Tongue (tissue), 2 donors: ENCODE data around the gene RABEP2. TPM values are rescaled to one million over a fixed set of nuclear protein-coding genes. Genes with fewer than 3 reads are reported as not detected.

Experiments
- small RNA-seq: library from RNA; depleted of rRNA; stranded (forward); fragments of <200 nt; gene quantifications from one replicate; pipeline ENCODE3, GENCODE V24; 2014; ENCODE audit warnings: low replicate concordance
- total RNA-seq: library from RNA; depleted of rRNA; stranded (reverse); fragments of >200 nt; gene quantifications from one replicate; pipeline ENCODE4 v1.2.3, GENCODE V29; 2014

Gene RABEP2
- total RNA-seq, 1 donor from 2014 or later = 30.7 TPM

Small RNA genes within 50 kb of the gene (small RNA-seq; reads per million reads assigned to genes)
- gene RF00416 = not detected

Other genes with a start within 250 kb of the RABEP2 start
- 102 TPM for gene EIF3C, start 213.8 kb downstream of the RABEP2 start, total RNA-seq
- 7.4 TPM for gene NPIPB9, start 173.5 kb downstream of the RABEP2 start, total RNA-seq
- gene ATXN2L, start 102.2 kb downstream of the RABEP2 start, total RNA-seq = 36.0 TPM
- 82.1 TPM for gene TUFM, start 78.9 kb downstream of the RABEP2 start, total RNA-seq
- gene SH2B1, start 61.4 kb downstream of the RABEP2 start, total RNA-seq = 16.2 TPM
- gene ATP2A1, start 46.8 kb downstream of the RABEP2 start, total RNA-seq = 850 TPM
- gene CD19, start 6.7 kb upstream of the RABEP2 start, total RNA-seq = not detected
- gene NFATC2IP, start 25.7 kb upstream of the RABEP2 start, total RNA-seq = 19.1 TPM
- 14.8 TPM for gene SPNS1, start 49.5 kb upstream of the RABEP2 start, total RNA-seq
- 1.7 TPM for gene LAT, start 59.8 kb upstream of the RABEP2 start, total RNA-seq